ENCODE data around the gene RBPJL.

Gene RBPJL

GRCh38 chr20:45316150-45317080 is 9.8 kb downstream of the RBPJL start:
- H3K36me3 ChIP-seq (ENCODE audit: control insufficient read depth, insufficient read depth, low read length) = no peaks in the 10 kb centered on the region
- no peak overlapping the region for H3K4me2 ChIP-seq (ENCODE audit: low read length)
- no peak overlapping the region for H2AFZ ChIP-seq
- H3K4me1 ChIP-seq = no peaks in the 10 kb centered on the region
- H3K4me3 ChIP-seq (ENCODE audit: low read depth, low read length) = no peak overlapping the region
- H3K27ac ChIP-seq = no peak overlapping the region
- H3K27me3 ChIP-seq (ENCODE audit: control insufficient read depth, insufficient read depth, low read length) = no peaks in the 10 kb centered on the region
- TF ChIP-seq CTCF (IDR thresholded peaks at IDR 0.05) = no peak
- H3K9ac ChIP-seq = no peak overlapping the region
- H3K79me2 ChIP-seq = no peaks in the 10 kb centered on the region
- no peaks in the 10 kb centered on the region for H3K9me3 ChIP-seq (ENCODE audit: control insufficient read depth, low read length)

DNA sequence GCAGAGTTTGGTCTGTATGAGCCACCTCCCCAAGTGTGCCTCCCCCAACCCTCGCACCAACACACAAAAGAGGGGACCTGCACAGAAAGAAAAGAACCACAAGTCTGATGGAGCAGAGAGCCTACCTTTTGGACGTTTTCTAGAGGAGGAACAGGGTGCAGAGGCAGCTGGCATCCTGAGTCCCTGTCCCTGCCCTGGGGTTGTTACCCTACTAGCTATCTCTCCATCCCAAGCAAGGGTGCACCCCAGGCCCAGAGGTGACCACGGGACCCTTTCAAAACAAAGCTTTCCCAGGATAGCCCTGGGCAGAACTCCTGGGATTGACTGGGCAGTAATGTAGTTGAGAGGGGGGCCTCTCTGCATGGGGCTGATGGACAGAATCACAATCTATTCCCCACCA is 11.2 kb downstream of the RBPJL start:
- no peaks in the 10 kb centered on the region for H3K9me3 ChIP-seq (ENCODE audit: control insufficient read depth, low read length)
- no peak overlapping the region for H3K4me3 ChIP-seq (ENCODE audit: low read depth, low read length)
- H3K27ac ChIP-seq = no peak overlapping the region
- no peak overlapping the region for H2AFZ ChIP-seq
- no peaks in the 10 kb centered on the region for H3K36me3 ChIP-seq (ENCODE audit: control insufficient read depth, insufficient read depth, low read length)
- no peak for TF ChIP-seq CTCF (IDR thresholded peaks at IDR 0.05)
- H3K79me2 ChIP-seq = no peaks in the 10 kb centered on the region
- H3K27me3 ChIP-seq (ENCODE audit: control insufficient read depth, insufficient read depth, low read length) = no peaks in the 10 kb centered on the region
- H3K4me1 ChIP-seq = no peaks in the 10 kb centered on the region
- H3K9ac ChIP-seq = no peak overlapping the region
- H3K4me2 ChIP-seq (ENCODE audit: low read length) = no peak overlapping the region

- H3K27me3 ChIP-seq (ENCODE audit: control insufficient read depth, insufficient read depth, low read length) = no peaks in the 10 kb centered on the region
- H3K9me3 ChIP-seq (ENCODE audit: control insufficient read depth, low read length) = no peaks in the 10 kb centered on the region
- no peaks in the 10 kb centered on the region for H3K79me2 ChIP-seq
- H3K4me1 ChIP-seq = no peaks in the 10 kb centered on the region
- no peaks in the 10 kb centered on the region for H3K36me3 ChIP-seq (ENCODE audit: control insufficient read depth, insufficient read depth, low read length)
- H2AFZ ChIP-seq = no peak overlapping the region
- no peak overlapping the region for H3K27ac ChIP-seq
- H3K9ac ChIP-seq = no peak overlapping the region
- H3K4me3 ChIP-seq (ENCODE audit: low read depth, low read length) = no peak overlapping the region
- no peak for TF ChIP-seq CTCF (IDR thresholded peaks at IDR 0.05)
- no peak overlapping the region for H3K4me2 ChIP-seq (ENCODE audit: low read length)
Measured at GRCh38 chr20:45318386-45318939, 11.8 kb downstream of the RBPJL start.

GRCh38 chr20:45318948-45319347 is 12.3 kb downstream of the RBPJL start:
- Histone ChIP-seq H3K27ac (no peak overlapping the region), H2AFZ (no peak overlapping the region)

More at GRCh38 chr20:45318948-45319347, 12.3 kb downstream of the RBPJL start:
- no peaks in the 10 kb centered on the region for H3K9me3 ChIP-seq (ENCODE audit: control insufficient read depth, low read length)
- no peak for TF ChIP-seq CTCF (IDR thresholded peaks at IDR 0.05)
- H3K9ac ChIP-seq = no peak overlapping the region
- no peak overlapping the region for H3K4me3 ChIP-seq (ENCODE audit: low read depth, low read length)
- no peaks in the 10 kb centered on the region for H3K36me3 ChIP-seq (ENCODE audit: control insufficient read depth, insufficient read depth, low read length)
- no peaks in the 10 kb centered on the region for H3K79me2 ChIP-seq
- no peaks in the 10 kb centered on the region for H3K27me3 ChIP-seq (ENCODE audit: control insufficient read depth, insufficient read depth, low read length)
- no peaks in the 10 kb centered on the region for H3K4me1 ChIP-seq
- H3K4me2 ChIP-seq (ENCODE audit: low read length) = no peak overlapping the region

All from parathyroid adenoma (tissue), 2 donors.